IMR-90 (cell line): ENCODE measurements around the gene RCAN2. TPM values are rescaled to one million over a fixed set of nuclear protein-coding genes. Genes with fewer than 3 reads are reported as not detected.

ENCODE experiments used
- ATAC-seq: fragments of 200-7000 bp; cut with Tn5 transposase; 2 replicates; pipeline ENCODE4 v1.9.1; 2020; ENCODE audit warnings: low read depth, mild to moderate bottlenecking, moderate library complexity
- BruUV-seq: library from RNA; stranded (reverse); fragments of 400-500 nt; replicated peaks from 2 replicates; lab custom pipeline; 2021; lab: Mats Ljungman, UMichigan
- CTCF ChIA-PET: fragments of 300-600 bp; formaldehyde crosslinking; extraction: SDS; loops from one replicate; lab custom pipeline; 2021; ENCODE audit warnings: antibody characterized with exemption; lab: Yijun Ruan, JAX
- POLR2A ChIA-PET: fragments of 300-600 bp; sonication (Branson Sonifier 250); formaldehyde crosslinking; loops from one replicate; lab custom pipeline; 2022; ENCODE audit warnings: antibody characterized with exemption; ENCODE audit not compliant: unreplicated experiment; lab: Charles Lee
- DNase-seq: peaks from one replicate; pipeline ENCODE4 v3.0.0; 2013
- H2AFZ ChIP-seq: replicated peaks from 2 replicates; pipeline ENCODE3; 2013; ENCODE audit warnings: low read length, mild to moderate bottlenecking; ENCODE audit not compliant: poor library complexity
- H2AK5ac ChIP-seq: 2 replicates; pipeline ENCODE4 v1.6.1; 2013; ENCODE audit warnings: low read depth, low read length, inconsistent platforms
- H2AK9ac ChIP-seq: replicated peaks from 2 replicates; pipeline ENCODE3; 2013; ENCODE audit warnings: mild to moderate bottlenecking, low read depth, low read length, moderate library complexity; ENCODE audit not compliant: poor library complexity
- H2BK120ac ChIP-seq: 2 replicates; pipeline ENCODE4 v1.6.1; 2013; ENCODE audit warnings: low read depth, low read length, inconsistent platforms
- H2BK15ac ChIP-seq: 3 replicates; pipeline ENCODE4 v1.6.1; 2013; ENCODE audit warnings: low read depth, low read length, inconsistent platforms
- H2BK20ac ChIP-seq: 2 replicates; pipeline ENCODE4 v1.6.1; 2013; ENCODE audit warnings: low read depth, mild to moderate bottlenecking, inconsistent platforms, low read length, moderate library complexity
- H2BK5ac ChIP-seq: 2 replicates; pipeline ENCODE4 v1.6.1; 2013; ENCODE audit warnings: mild to moderate bottlenecking, low read depth, low read length, inconsistent platforms; ENCODE audit not compliant: poor library complexity, severe bottlenecking
- H3K14ac ChIP-seq: replicated peaks from 2 replicates; pipeline ENCODE4 v1.6.1; 2013; ENCODE audit warnings: low read depth, low read length, inconsistent platforms
- H3K18ac ChIP-seq: 2 replicates; pipeline ENCODE4 v1.6.1; 2013; ENCODE audit warnings: low read depth, low read length, control low read depth
- H3K23ac ChIP-seq: 2 replicates; pipeline ENCODE4 v1.6.1; 2013; ENCODE audit warnings: low read depth, low read length, inconsistent platforms
- H3K27ac ChIP-seq: 2 replicates; pipeline ENCODE4 v1.5.1; 2013; ENCODE audit warnings: mild to moderate bottlenecking, control low read depth, low read length; ENCODE audit not compliant: insufficient read depth
- H3K27me3 ChIP-seq: 2 replicates; pipeline ENCODE4 v1.6.1; 2013; ENCODE audit warnings: low read length; ENCODE audit not compliant: control insufficient read depth, insufficient read depth
- H3K36me3 ChIP-seq: 2 replicates; pipeline ENCODE4 v1.6.1; 2013; ENCODE audit warnings: low read length, mixed read lengths; ENCODE audit not compliant: control insufficient read depth, insufficient read depth
- H3K4ac ChIP-seq: 2 replicates; pipeline ENCODE4 v1.6.1; 2013; ENCODE audit warnings: low read depth, low read length, inconsistent platforms
- H3K4me1 ChIP-seq: 2 replicates; pipeline ENCODE4 v1.6.1; 2013; ENCODE audit warnings: low read length, mixed read lengths; ENCODE audit not compliant: control insufficient read depth, insufficient read depth
- H3K4me2 ChIP-seq: 2 replicates; pipeline ENCODE4 v1.6.1; 2013; ENCODE audit warnings: low read depth, mild to moderate bottlenecking, control low read depth, low read length, moderate library complexity
- H3K4me3 ChIP-seq: 2 replicates; pipeline ENCODE4 v1.5.1; 2013; ENCODE audit warnings: low read depth, mild to moderate bottlenecking, control low read depth, low read length, moderate library complexity; ENCODE audit not compliant: insufficient read depth
- H3K56ac ChIP-seq: 2 replicates; pipeline ENCODE4 v1.6.1; 2013; ENCODE audit warnings: low read length, inconsistent platforms; ENCODE audit not compliant: insufficient read depth; ENCODE audit errors: extremely low read depth
- H3K79me1 ChIP-seq, 2 experiments: 2 replicates each; pipeline ENCODE4 v1.6.1; 2013; ENCODE audit warnings: low read length in 2 of 2, inconsistent platforms in 1 of 2, low read depth in 1 of 2
- H3K9ac ChIP-seq: 2 replicates; pipeline ENCODE4 v1.6.1; 2013; ENCODE audit warnings: low read depth, low read length, control low read depth
- H3K9me1 ChIP-seq: 2 replicates; pipeline ENCODE4 v1.6.1; 2013; ENCODE audit warnings: low read length, inconsistent platforms; ENCODE audit not compliant: insufficient read depth
- H3K9me3 ChIP-seq: 2 replicates; pipeline ENCODE4 v1.6.1; 2013; ENCODE audit warnings: low read length; ENCODE audit not compliant: control insufficient read depth, insufficient read depth
- H4K20me1 ChIP-seq: 2 replicates; pipeline ENCODE4 v1.6.1; 2013; ENCODE audit warnings: low read length, inconsistent platforms; ENCODE audit not compliant: insufficient read depth
- H4K5ac ChIP-seq: 2 replicates; pipeline ENCODE4 v1.6.1; 2013; ENCODE audit warnings: mild to moderate bottlenecking, low read depth, low read length, control low read depth
- H4K8ac ChIP-seq, 2 experiments: 2 replicates each; pipeline ENCODE4 v1.6.1; 2013; ENCODE audit warnings: low read depth in 2 of 2, low read length in 2 of 2, control low read depth in 1 of 2, inconsistent platforms in 1 of 2
- H4K91ac ChIP-seq: 2 replicates; pipeline ENCODE4 v1.6.1; 2013; ENCODE audit warnings: low read depth, low read length, inconsistent platforms; ENCODE audit not compliant: insufficient read depth
- BHLHE40 ChIP-seq: fragments of 150-350 bp; IDR thresholded peaks from 2 replicates; pipeline ENCODE4 v1.6.1; 2016; ENCODE audit warnings: mild to moderate bottlenecking, low read depth, low read length
- CHD1 ChIP-seq: IDR thresholded peaks from 2 replicates; pipeline ENCODE4 v1.6.1; 2012; ENCODE audit warnings: low read depth, low read length, improper control_type of control experiment
- CTCF ChIP-seq: conservative IDR thresholded peaks from 2 replicates; pipeline ENCODE4 v1.5.1; 2012; ENCODE audit warnings: mild to moderate bottlenecking, low read depth, low read length, improper control_type of control experiment
- FOS ChIP-seq: fragments of 150-350 bp; IDR thresholded peaks from 2 replicates; pipeline ENCODE4 v1.6.1; 2016; ENCODE audit warnings: low read depth, low read length
- MAZ ChIP-seq: IDR thresholded peaks from 2 replicates; pipeline ENCODE4 v1.6.1; 2012; ENCODE audit warnings: low read depth, mild to moderate bottlenecking, low read length, improper control_type of control experiment, moderate library complexity, borderline replicate concordance
- NFE2L2 ChIP-seq: fragments of 150-350 bp; IDR thresholded peaks from 2 replicates; pipeline ENCODE4 v1.6.1; 2016; ENCODE audit warnings: low read depth, mild to moderate bottlenecking, low read length
- POLR2A ChIP-seq: IDR thresholded peaks from 2 replicates; pipeline ENCODE4 v1.6.1; 2012; ENCODE audit warnings: mild to moderate bottlenecking, low read depth, low read length
- RAD21 ChIP-seq: IDR thresholded peaks from 2 replicates; pipeline ENCODE4 v1.6.1; 2012; ENCODE audit warnings: low read length, improper control_type of control experiment
- RFX5 ChIP-seq: IDR thresholded peaks from 2 replicates; pipeline ENCODE4 v1.8.0; 2012; ENCODE audit warnings: low read depth, mild to moderate bottlenecking, low read length, moderate library complexity
- USF2 ChIP-seq: fragments of 150-350 bp; IDR thresholded peaks from 2 replicates; pipeline ENCODE4 v1.6.1; 2017; ENCODE audit warnings: mild to moderate bottlenecking, antibody characterized with exemption, low read length, low read depth
- dilution Hi-C: fragments of 300-500 bp; cut with HindIII; formaldehyde crosslinking; loops from one replicate; pipeline ENCODE4 v1.14.3; 2018; ENCODE audit warnings: low sequenced_read_pairs; ENCODE audit not compliant: unreplicated experiment
- in situ Hi-C: fragments of 300-500 bp; cut with MboI; formaldehyde crosslinking; loops from 3 replicates; pipeline ENCODE4 v1.14.3; 2019; ENCODE audit warnings: low sequenced_read_pairs, inconsistent platforms, mixed read lengths
- intact Hi-C: fragments of 100-400 bp; cut with micrococcal nuclease; formaldehyde crosslinking; loops from 2 replicates; pipeline ENCODE4 v1.10.0; 2022
- polyA plus RNA-seq, 3 experiments: library from polyadenylated mRNA; depleted of rRNA; stranded (reverse); fragments of >200 nt; gene quantifications; 2 replicates each; pipeline ENCODE4 v1.2.3, GENCODE V29; 2012; ENCODE audit warnings: low replicate concordance in 1 of 3
- total RNA-seq: library from RNA; depleted of rRNA; stranded (reverse); fragments of >200 nt; gene quantifications from 2 replicates; pipeline ENCODE4 v1.2.3, GENCODE V29; 2012
- TF ChIP-seq, protein P1 (sequence below): fragments of 150-350 bp; IDR thresholded peaks from 2 replicates; pipeline ENCODE4 v1.6.1; 2016; ENCODE audit warnings: low read depth, mild to moderate bottlenecking, low read length, moderate library complexity, borderline replicate concordance

Gene RCAN2
- total and polyA plus RNA-seq, 2 of the 4 experiments (the other 2 are of a cell fraction) = 1.3 to 1.8 TPM

DNA sequence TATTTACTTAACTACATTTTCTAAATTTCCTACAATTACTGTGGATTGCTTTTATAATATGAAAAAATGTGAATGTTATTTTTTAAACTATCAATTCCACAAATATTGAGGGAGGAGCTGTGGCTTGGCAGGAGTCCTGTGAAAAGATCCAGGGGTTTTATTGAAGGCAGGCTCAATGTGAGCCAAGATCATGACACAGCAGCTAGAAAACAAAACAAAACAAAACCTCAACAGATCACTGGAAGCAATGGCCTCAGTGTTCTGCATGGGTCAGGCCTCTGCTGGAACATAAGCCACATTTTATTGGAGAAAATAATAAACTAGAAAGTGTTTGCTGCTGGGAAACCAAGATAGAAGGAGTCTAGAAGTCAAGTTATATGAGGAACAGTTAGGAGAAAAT lies 19.4 kb upstream of the RCAN2 start:
- Histone ChIP-seq H3K18ac (no peak overlapping the region), H4K5ac (no peak overlapping the region), H3K4me1 (no peaks in the 10 kb centered on the region), H2AFZ (no peak overlapping the region), H3K36me3 (no peaks in the 10 kb centered on the region), H3K4me3 (no peak overlapping the region), H3K27ac (no peak overlapping the region), H2AK9ac (no peak overlapping the region), H3K4ac (no peak overlapping the region), H3K9ac (no peak overlapping the region), H3K14ac (no peak overlapping the region), H4K8ac (no peak overlapping the region), H2BK5ac (no peak overlapping the region), H3K27me3 (no peaks in the 10 kb centered on the region), H3K9me3 (no peaks in the 10 kb centered on the region), H3K79me1 (no peaks in the 10 kb centered on the region), H3K23ac (no peak overlapping the region), H2BK20ac (no peak overlapping the region), H4K20me1 (no peaks in the 10 kb centered on the region), H3K9me1 (no peaks in the 10 kb centered on the region), H2BK15ac (no peak overlapping the region), H3K56ac (no peak overlapping the region), H2BK120ac (no peak overlapping the region), H3K4me2 (no peak overlapping the region), H4K91ac (no peak overlapping the region), H2AK5ac (no peak overlapping the region)
- BruUV-seq = no TSS peak
- intact Hi-C loops = no loop called here
- POLR2A ChIA-PET = no interaction called here
- CTCF ChIA-PET = interaction anchor here (1.2 kb wide), 1 partner anchor 25 kb away, joined by 3 read pairs; no protein-coding TSS in a partner anchor
- no peak for DNase-seq
- in situ Hi-C loops = no loop called here
- dilution Hi-C loops = no loop called here
- ATAC-seq = no peak
- TF ChIP-seq USF2 = no peak
- TF ChIP-seq BHLHE40 = no peak
- no peak for TF ChIP-seq FOS
- no peak for TF ChIP-seq RAD21
- no peak for TF ChIP-seq CHD1
- no peak for TF ChIP-seq POLR2A
- TF ChIP-seq, protein P1, sequence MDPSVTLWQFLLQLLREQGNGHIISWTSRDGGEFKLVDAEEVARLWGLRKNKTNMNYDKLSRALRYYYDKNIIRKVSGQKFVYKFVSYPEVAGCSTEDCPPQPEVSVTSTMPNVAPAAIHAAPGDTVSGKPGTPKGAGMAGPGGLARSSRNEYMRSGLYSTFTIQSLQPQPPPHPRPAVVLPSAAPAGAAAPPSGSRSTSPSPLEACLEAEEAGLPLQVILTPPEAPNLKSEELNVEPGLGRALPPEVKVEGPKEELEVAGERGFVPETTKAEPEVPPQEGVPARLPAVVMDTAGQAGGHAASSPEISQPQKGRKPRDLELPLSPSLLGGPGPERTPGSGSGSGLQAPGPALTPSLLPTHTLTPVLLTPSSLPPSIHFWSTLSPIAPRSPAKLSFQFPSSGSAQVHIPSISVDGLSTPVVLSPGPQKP = no peak
- no peak for TF ChIP-seq NFE2L2
- no peak for TF ChIP-seq RFX5
- TF ChIP-seq CTCF = no peak
- no peak for TF ChIP-seq MAZ
